NCI-H128 (cell line): ENCODE measurements around the gene LYZL2.
"Not testable (repeated sequence)": the region's sequence is repeated elsewhere in the genome, so short reads cannot be mapped to it uniquely, and the experiment has no call there.

Source experiments
- DNase-seq: peaks from one replicate; lab custom pipeline; 2025; ENCODE audit not compliant: unreplicated experiment; lab: John Stamatoyannopoulos, UW

The LYZL2 gene

DNA sequence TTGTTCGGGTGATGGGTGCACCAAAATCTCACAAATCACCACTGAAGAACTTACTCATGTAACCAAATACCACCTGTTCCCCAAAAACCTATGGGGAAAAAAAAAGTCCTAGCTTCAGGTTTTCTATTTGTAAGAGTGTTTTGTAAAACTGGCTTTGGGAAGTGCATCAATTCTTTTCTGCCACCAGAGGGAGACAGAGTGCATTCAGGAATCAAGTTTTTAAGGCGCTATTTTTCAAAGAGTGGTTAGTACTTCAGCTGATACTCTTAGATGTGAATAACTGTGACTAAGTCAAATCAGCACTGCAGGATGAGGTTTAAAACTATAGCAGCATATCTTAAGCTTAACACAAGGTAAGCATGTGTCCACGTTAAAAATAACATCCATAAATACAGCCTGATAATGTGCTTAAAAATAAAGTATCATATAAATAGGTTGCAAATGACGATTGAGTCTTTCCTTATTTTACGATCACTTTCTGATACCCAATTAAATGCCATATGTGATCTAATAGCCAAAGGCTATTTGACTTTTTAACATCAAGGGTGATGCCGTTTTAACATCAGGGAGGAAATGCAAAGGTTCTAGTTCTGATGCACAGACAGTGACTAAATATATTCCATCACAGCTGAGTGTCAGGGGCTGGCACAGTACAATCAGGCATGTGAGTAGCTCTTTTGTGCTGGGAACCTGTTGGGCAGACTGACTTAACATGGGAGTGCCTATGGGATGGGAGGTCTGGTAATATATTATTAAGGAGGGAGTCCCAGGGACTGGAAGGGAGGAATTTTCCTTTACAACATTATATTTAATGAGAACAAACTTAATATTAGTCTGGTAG, 10.6 kb upstream of the LYZL2 start:
- no peak for DNase-seq

DNA sequence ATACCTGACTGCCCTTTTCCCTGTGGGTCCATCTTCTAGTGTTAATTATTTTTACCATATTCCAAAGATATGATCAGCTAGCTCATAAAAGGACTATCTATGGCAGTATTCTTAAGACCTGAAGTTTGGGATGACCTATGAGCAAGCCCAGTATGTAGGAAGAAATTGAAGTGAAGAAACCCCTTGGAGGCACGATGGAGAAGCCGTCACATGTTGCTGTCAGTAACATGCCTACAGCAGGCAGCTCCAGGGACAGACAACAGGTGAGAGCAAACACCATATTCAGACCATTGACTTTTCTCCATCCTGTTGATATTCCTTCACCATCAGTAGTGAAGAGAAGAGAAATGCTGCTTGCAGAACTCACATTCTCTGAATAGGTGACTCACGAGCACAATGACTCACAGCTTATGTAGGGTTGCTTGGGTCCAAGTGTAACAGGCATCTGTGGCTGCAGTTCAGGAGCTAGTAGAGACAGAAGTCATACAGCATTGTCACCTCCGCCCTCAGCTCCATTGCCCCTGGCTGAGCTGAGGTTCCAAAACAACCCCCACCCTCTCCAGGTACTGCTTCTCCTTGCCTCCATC, 8.4 kb upstream of the LYZL2 start:
- DNase-seq, result no peak

DNA sequence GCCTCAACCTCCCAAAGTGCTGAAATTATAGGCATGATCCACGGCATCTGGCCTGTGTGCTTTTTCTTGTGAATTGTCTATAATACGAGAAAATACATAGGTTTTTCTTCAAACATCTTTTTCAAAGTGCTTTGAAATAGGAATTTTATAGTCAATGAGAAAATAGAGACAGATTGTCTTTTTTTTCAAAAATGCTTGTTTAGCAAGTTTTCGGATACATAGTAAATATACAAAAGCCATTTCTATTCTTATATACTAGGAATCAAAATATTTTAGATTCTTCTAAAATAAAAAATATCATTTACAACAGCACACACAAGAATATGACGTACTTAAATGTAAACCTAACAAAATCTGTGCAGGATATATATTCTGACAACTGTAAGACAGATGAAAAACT, 1.6 kb upstream of the LYZL2 start:
- DNase-seq, result no peak

DNA sequence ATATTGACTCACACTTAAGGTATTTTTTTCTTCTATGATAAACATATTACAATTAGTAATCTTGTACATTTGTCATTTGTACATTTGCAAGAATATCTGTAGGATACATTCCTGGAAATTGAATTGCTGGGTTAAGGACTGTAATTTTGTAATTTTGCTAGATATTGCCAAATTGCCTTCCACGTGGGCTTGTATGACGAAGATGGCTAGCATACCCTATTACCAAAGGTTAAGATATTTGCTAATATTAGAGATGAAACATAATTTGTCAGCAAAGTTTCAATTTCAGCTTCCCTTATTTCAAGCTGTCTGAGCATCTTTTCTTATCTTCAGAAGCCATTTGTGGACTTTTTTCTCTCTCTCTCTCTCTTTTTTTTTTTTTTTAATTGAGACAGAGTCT, 1.0 kb upstream of the LYZL2 start:
- DNase-seq, result no peak

DNA sequence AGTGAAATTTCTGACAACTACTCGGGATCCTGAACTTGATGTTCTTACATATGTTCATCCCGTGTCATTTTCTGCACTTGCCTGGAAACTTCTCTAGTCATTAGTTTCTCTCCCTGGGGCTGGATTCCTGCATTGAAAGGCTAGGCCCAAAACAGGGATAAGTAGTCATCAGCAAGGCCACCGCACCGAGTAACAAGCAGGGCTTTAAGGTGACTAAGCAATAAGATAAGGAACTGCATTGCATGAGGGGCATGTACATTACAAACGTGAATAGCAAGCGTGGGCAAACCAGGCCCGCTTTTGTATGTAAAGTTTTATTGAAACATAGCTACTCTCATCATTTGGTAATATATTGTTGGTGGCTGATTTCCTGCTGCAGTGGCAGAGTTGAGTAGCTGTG, 977 bp downstream of the LYZL2 start:
- DNase-seq, result not testable (repeated sequence)

DNA sequence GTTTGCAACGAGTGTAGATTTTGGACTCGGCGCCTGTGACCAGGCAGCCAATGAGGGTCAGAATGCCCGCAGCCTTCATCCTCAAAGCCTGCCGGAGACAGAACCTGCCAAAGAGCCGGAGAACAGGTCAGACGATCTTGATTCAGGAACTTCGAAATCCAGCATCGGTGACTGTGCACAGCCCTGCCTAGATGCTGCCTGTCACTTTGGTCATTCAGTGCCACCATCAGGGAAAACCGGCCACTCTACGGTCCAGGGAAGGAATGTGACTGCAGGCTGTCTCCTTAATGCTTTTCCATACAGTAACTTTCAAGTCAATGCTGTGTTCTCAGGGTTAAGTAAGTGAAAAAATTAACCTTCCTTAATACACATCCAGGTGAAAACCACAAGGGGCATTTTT, 2.7 kb downstream of the LYZL2 start:
- not testable (repeated sequence) for DNase-seq

DNA sequence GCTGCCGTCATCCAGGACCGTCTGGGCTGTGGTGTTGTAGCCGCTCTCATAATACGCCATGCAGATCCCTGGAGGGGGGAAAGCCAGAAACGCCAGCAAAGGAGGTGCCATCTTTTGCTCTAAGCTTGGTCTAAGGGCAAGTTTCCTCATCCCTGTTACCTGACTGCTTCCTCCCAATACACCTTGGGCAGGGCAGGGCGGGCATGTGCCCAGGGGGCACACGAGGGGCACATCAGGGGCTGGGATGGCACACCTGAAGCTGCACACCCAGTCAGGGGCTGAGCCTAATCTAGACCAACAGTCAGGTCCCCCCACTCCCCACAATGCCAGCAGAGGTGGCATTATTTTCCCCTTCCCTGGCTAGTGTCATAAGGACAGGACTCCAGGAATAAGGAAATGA, 3.4 kb downstream of the LYZL2 start:
- DNase-seq, result not testable (repeated sequence)

DNA sequence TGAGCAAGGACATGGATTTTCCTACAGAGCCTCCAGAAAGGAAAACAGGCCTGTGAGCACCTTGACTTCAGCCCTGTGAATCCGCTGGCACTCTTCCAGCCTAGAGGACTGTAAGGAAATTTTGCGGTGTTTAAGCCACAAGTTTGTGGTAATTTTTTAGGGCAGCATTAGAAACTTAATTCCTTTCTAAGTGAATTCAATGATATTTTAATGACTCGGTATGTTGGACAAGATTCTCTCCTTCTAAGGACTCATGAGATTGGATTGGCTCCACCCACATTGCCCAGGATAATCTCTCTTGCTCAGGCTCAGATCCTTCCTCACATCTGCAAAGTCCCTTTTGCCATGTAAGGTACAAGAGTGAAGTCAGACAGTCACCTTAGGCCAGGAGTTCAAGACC, 4.5 kb downstream of the LYZL2 start:
- no peak for DNase-seq

DNA sequence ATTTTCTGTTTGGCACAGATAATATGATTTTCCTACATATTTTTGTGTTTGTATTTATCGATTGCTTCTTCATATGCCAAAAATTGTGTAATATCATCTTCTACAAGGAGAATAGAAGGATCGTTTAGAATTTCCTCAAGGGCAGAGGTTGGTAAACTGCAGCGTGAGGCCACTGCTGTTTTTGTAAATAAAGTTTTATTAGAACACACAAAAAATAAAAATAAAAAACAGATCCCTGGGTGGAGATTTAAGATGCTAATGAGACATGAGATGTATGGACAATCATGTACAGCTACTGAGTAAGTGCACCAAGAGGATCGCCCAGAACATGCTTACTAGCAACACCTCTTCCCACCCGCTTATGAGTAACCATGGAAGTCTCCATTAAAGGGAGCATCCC, 9.6 kb downstream of the LYZL2 start:
- DNase-seq, result no peak

DNA sequence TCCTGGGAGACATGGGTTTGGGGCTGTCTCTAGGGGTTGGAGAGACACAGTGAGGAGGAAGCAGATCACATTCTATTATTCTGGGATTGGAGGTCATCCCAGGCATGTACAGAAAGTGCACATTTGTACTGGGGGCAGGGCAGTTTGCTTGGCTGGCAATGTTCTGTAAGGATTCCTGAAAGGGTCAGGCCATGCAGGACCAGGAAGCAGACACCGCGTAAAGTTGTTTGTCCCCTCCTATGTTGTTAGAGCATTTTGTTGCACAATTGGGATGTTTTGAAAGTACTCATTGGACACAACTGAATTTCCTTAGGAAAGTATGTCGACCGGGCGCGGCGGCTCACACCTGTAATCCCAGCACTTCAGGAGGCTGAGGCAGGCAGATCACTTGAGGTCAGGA, 12.5 kb downstream of the LYZL2 start:
- DNase-seq, result no peak

DNA sequence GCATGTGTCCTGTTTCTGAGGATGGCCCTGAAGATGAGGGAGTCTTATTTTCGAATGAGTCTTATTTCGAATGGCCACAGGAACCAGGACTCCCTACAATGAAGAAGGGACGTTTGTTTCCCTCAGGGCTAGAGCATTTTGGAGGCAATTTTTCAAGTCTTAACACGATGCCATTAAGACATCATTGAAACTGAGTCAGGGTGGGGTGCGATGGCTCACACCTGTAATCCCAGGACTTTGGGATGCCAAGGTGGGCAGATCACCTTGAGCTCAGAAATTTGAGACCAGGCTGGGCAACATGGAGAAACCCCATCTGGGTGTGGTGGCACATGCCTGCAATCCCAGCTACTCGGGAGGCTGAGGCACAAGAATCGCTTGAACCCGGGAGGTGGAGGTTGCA, 18.5 kb downstream of the LYZL2 start:
- DNase-seq, result not testable (repeated sequence)

DNA sequence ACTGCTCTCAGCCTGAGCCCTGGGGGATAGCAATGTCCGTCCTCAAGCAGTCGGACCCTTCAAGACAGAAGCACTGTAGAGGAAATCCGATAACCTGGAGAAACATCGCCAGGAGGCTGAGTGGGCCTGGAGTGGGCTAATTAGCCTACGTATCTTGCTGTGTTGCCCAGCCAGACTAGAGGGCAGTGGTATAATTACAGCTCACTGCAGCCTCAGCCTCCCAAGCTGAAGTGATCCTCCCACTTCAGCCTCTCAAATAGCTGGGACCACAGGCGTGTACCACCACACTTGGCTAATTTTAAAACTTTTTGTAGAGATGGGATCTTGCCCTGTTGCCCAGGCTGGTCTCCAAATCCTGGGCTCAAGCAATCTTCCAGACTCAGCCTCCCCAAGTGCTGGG, 21.7 kb downstream of the LYZL2 start:
- no peak for DNase-seq

DNA sequence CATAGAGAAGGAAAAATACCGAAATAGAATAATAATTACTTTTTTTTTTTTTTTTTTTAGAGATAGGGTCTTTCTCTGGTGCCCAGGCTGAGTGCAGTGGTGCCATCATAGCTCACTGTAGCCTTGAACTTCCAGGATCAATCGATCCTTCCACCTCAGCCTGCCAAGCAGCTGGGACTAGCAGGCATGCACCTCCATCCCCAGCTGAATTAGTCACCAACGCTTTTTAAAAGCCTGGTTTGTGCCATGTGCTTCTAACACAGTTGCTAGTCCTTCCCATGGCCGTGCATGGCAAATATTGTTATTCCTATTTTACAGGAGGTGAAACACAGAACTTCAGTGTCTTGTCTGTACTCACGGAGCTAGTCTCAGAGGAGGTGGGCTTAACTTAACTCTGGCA, 23.2 kb downstream of the LYZL2 start:
- no peak for DNase-seq

DNA sequence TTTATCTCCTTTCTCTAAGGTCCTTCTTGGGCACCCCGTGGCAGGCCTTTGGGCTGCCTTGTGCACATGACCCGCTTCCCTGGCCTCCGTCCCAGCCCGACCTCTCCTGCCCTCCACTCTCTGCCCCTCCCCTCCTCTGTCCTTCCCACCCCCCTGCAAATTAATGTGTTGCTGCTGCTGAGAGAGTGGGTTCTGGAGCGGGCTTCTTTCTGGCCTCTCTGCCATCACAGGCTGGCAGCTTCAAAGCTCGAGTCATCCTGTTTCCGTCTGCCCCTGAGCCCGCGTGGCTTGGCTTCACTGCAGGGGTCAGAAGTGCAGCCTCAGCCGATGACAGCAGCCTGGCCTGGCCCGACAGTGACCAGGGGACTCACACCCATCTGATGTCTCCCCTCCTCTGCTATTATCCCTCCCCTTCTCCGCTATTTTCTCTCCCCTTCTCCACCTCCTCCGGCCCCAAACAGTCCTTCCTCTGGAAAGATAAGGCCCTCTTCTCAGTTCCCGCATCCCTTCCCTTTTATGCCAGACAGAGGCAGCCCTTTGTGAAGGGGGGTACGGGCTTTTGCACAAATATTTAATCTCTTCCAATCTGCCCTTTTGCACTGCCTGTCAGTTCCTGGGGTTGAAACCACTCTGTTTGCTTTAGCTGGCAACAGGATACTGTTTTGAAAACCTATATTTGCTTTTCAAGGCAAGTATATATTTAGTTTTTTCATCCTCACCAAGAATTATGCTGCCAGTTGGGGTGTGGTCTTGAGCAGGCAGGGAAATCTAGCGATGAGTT, 24.0 kb downstream of the LYZL2 start:
- not testable (repeated sequence) for DNase-seq

DNA sequence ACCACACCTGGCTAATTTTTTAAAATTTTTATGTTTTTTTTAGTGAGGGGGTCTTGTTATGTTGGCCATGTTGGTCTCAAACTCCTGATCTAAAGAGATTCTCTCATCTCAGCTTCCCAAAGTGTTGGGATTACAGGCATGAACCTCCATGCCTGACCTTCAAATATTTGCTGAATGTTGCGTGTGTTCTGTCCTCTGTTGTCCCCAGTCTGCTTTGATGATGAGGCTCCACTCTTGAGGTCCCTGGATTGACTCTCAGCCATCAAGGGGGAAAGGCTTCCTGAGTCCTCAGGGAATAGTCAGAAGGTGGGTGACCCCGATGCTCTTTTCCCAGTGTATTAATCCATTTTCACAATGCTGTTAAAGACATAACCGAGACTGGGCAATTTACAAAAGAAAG, 26.0 kb downstream of the LYZL2 start:
- no peak for DNase-seq

DNA sequence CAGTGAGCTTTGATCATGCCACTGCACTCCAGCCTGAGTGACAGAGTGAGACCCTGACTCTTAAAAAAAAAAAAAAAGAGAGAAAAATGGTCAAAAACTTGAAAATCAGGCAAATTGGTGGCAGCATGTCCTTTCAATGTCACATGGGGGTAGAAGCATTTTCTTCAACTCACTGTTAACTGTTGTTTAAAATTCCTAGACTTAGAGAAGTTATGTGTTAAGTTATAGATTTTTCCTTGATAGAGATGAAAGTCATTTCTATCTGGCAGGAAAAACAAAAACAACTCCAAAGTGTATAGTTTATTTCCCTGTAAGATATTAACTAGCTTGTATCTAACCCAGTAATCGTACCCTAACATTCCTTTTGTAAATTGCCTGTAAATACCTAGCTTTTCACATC, 26.8 kb downstream of the LYZL2 start:
- DNase-seq, result no peak

DNA sequence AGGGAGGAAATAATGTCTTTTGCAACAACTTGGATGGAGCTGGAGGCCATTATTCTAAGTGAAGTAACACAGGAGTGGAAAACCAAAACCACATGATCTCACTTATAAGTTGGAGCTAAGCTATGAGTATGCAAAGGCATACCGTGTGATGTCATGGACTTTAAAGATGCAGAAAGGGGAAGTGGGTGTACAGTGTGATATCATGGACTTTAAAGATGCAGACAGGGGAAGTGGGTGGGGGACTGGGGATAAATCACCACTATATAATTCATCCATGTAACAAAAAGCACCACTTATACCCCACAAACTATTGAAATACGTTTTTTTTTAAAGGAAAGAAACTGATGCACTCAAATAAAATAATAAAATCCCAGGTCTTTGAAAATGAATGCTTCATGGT, 29.5 kb downstream of the LYZL2 start:
- DNase-seq, result no peak

DNA sequence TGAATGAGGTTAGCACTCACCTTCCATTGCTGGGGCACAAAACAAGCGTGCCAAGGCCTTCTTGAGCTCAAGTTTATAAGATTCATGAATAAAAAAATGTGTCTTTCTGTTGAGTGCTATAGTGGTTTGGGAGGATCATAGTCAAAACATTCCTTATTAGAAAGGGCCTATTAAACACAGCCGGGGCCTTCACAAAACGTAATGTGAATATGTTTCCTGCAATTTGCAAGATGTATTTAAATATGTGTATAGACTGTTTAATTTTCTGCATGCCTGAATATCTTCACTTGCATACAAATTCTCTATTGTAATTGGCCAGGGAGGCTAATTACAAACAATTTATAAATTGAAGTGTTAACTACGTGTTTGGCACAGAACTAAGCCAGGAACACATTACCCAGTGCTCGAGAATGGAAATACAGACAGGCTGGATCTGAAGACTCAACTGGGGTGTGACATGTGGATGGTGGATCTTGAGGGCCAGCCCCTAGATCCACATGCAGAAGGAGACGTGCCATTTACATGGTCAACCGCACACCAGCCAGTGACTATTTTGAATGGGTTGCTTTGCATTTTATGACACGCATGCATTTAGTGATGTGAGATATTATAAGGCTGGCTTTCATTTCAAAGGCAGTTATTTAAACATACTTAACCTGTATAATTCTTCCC, 31.3 kb downstream of the LYZL2 start:
- no peak for DNase-seq

DNA sequence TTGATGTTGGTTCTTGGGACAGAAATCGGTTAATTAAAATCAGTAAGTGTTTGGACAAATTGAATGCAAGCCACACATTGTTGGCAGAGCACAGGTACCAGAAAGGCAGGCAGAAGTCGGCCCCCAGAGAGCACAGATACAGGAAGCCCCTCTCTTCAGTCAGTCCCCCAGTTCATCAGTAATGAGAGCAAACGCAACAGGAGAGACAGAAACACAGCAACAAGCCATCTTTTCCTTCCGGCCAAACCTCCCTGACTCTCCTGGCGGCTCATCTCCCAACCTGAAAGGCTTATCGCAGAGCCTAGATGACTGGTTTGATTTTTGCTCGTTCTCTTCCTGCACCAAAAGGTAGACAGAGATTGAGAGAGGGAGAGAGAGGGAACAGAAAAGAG, 32.1 kb downstream of the LYZL2 start:
- not testable (repeated sequence) for DNase-seq

DNA sequence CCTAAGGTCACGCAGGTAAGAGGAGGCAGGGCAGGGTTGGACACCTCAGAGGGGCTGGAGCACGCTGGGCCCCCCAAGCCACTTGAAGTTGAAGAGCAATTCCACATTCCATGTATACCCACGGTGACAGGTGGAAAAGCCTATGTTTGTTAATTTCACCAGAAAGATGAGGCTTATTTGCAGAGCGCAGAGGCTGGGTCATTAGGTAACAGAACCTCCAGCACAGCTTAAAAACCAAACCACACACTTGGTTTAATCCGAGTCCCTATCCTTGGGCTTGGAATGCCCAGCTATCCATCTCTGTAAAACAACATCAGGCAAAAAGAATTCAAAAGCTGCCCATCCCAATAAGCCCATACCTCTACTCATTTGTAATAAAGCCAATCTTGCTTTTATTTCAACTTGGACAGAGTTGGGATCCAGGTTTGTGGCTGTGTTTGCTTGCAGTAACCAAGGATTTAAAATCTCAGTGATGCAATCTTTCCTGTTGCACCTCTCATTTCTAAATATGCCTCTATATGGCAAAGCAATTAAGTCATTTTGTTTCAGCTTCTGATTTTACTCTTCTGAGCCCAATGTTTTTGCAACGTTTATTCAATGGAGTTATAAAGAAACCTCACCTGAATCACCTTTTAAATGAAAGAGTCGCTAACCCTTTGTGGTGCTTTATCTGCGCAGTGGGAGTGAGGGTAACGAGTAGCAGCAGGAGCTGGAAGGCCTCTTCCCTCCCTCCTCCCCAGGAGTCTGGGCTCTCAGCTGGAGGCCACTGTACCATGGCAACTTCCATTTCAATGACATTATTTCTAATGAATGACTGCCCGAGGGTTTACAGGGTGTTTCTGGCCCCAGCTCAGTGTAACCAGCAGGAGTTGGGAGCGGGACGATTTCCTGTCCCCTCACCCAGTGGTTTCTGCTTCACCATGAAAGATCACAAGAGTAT, 32.8 kb downstream of the LYZL2 start:
- DNase-seq, result not testable (repeated sequence)
